HUES48 (cell line): ENCODE measurements around the gene ZEB1.

Experiments used
- H3K27ac ChIP-seq: one replicate; pipeline ENCODE4 v1.7.0; 2013; ENCODE audit warnings: low read depth, low read length, inconsistent platforms
- H3K27me3 ChIP-seq: 2 replicates; pipeline ENCODE4 v1.6.1; 2013; ENCODE audit warnings: mild to moderate bottlenecking, low read length; ENCODE audit not compliant: control insufficient read depth, insufficient read depth
- H3K36me3 ChIP-seq: 2 replicates; pipeline ENCODE4 v1.6.1; 2013; ENCODE audit warnings: low read length; ENCODE audit not compliant: control insufficient read depth, insufficient read depth
- H3K4me1 ChIP-seq: 2 replicates; pipeline ENCODE4 v1.6.1; 2013; ENCODE audit warnings: mild to moderate bottlenecking, low read length; ENCODE audit not compliant: control insufficient read depth, insufficient read depth
- H3K4me3 ChIP-seq: 2 replicates; pipeline ENCODE4 v1.5.1; 2013; ENCODE audit warnings: mild to moderate bottlenecking, low read depth, low read length
- H3K9ac ChIP-seq: 2 replicates; pipeline ENCODE4 v1.6.1; 2013; ENCODE audit warnings: mild to moderate bottlenecking, low read depth, low read length, moderate library complexity
- H3K9me3 ChIP-seq: 2 replicates; pipeline ENCODE4 v1.6.1; 2013; ENCODE audit warnings: low read length; ENCODE audit not compliant: control insufficient read depth, insufficient read depth

Gene ZEB1

DNA sequence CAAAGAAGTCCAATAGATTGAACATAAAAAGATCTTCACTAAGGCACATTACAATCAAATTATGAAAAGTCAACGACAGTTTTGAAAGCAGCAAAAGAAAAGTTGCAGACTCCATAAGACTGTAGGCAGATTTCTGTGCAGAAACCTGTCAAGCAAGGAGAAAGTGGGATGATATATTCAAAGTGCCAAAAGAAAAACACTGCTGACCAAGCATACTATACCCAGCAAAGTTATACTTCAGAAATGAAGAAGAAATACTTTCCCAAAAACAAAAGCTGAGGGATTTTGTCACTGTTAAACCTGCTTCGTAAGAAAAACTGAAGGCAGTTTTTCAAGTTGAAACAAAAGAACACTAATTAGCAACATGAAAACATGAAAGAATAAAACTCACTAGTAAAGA, 145.5 kb downstream of the ZEB1 start:
- H3K36me3 ChIP-seq, result no peaks in the 10 kb centered on the region
- no peak overlapping the region for H3K4me3 ChIP-seq
- 0 out of 2 replicates have a peak, but pooled peaks cover 5% of the 10 kb centered on the region for H3K9me3 ChIP-seq

DNA sequence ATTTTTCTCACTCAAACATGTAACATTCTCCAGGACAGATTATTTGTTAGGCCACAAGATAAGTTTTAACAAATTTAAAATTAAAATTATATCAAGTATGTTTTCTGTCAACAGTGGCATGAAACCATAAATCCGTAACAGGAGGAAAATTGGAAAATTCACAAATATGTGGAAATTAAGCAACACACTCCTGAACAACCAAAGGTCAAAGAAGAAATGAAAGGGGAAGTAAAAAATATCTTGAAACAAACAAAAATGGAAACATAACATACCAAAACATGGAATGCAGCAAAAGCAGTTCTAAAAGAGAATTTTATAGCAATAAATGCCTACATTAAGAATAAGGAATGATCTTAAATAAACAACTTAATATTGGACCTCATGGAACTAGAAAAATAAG, 147.3 kb downstream of the ZEB1 start:
- H3K27me3 ChIP-seq, result no peaks in the 10 kb centered on the region
- no peaks in the 10 kb centered on the region for H3K4me1 ChIP-seq
- no peak overlapping the region for H3K4me3 ChIP-seq
- no peak overlapping the region for H3K27ac ChIP-seq
- 0 out of 2 replicates have a peak, but pooled peaks cover 5% of the 10 kb centered on the region for H3K9me3 ChIP-seq
- H3K36me3 ChIP-seq, result no peaks in the 10 kb centered on the region
- H3K9ac ChIP-seq, result no peak overlapping the region

More for the DNA sequence above, 145.5 kb downstream of the ZEB1 start:
- Histone ChIP-seq H3K27ac (no peak overlapping the region), H3K4me1 (no peaks in the 10 kb centered on the region), H3K9ac (no peak overlapping the region), H3K27me3 (no peaks in the 10 kb centered on the region)

DNA sequence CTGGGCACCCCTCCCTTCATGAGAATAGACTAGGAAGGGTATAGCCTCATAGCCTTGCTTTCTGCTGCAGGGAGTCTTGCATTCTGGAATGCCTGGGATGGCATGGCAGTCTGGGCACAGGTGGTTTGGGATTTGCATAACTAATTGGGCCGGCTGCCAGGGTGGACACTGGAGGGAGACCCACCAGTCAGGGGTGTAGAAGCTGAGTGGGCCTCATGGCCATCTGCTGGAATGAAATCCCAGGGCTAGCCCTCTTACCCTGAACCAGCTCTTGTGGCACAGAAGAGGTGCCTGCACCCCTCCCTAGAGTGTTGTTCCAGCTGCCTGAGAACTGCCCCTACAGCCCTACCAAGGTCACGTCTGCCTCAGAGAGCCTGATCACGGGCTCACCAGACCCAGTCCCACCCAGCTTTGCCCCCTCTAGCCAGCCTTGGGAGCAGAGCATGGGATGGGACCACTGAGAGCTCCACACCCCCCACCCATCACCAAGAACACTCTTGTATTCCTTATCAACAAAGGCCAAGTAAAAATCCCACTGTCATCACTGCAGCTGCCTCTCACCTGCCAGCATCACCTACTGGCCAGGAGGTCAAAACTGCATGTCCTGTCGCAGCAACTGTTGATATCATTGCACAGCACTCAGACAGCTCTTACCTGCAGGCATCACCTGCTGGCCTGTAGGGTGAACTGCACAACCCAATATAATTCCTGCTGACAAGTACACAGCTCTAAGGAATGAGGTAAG, 148.9 kb downstream of the ZEB1 start:
- no peak overlapping the region for H3K4me3 ChIP-seq
- no peak overlapping the region for H3K27ac ChIP-seq
- H3K36me3 ChIP-seq, result no peaks in the 10 kb centered on the region
- 0 out of 2 replicates have a peak, but pooled peaks cover 5% of the 10 kb centered on the region for H3K9me3 ChIP-seq
- no peak overlapping the region for H3K9ac ChIP-seq
- no peaks in the 10 kb centered on the region for H3K4me1 ChIP-seq
- H3K27me3 ChIP-seq, result no peaks in the 10 kb centered on the region

GRCh38 chr10:31468536-31468859, 149.5 kb downstream of the ZEB1 start:
- H3K9me3 ChIP-seq, result 0 out of 2 replicates have a peak, but pooled peaks cover 5% of the 10 kb centered on the region
- no peaks in the 10 kb centered on the region for H3K4me1 ChIP-seq
- no peak overlapping the region for H3K4me3 ChIP-seq
- no peak overlapping the region for H3K27ac ChIP-seq
- H3K9ac ChIP-seq, result no peak overlapping the region
- H3K36me3 ChIP-seq, result no peaks in the 10 kb centered on the region
- no peaks in the 10 kb centered on the region for H3K27me3 ChIP-seq

DNA sequence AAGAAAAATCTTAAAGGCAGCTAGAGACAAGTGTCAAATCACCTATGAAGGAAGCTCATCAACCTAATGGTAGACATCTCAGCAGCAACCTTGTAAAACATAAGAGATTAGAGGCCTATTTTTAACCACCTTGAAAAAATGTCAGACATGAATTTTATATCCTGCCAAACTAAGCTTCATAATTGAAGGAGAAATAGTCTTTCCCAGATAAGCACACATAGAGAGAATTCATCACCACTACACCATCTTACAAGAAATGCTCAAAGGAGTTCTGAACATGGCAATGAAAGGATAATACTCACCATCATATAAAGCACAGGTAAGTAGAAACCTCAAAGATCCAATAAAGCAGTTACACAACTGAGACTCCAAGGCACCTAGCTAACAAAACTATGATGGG, 156.5 kb downstream of the ZEB1 start:
- Histone ChIP-seq H3K4me1 (no peaks in the 10 kb centered on the region), H3K27me3 (no peaks in the 10 kb centered on the region), H3K27ac (no peak overlapping the region), H3K36me3 (no peaks in the 10 kb centered on the region), H3K9me3 (no peaks in the 10 kb centered on the region), H3K4me3 (no peak overlapping the region), H3K9ac (no peak overlapping the region)

GRCh38 chr10:31476088-31476487, 157.1 kb downstream of the ZEB1 start:
- H3K9ac ChIP-seq, result no peak overlapping the region
- no peaks in the 10 kb centered on the region for H3K27me3 ChIP-seq
- no peaks in the 10 kb centered on the region for H3K9me3 ChIP-seq

GRCh38 chr10:31477584-31477983, 158.6 kb downstream of the ZEB1 start:
- Histone ChIP-seq H3K9me3 (no peaks in the 10 kb centered on the region), H3K27me3 (no peaks in the 10 kb centered on the region), H3K36me3 (no peaks in the 10 kb centered on the region), H3K9ac (no peak overlapping the region), H3K4me1 (no peaks in the 10 kb centered on the region), H3K4me3 (no peak overlapping the region), H3K27ac (no peak overlapping the region)

More at GRCh38 chr10:31476088-31476487, 157.1 kb downstream of the ZEB1 start:
- Histone ChIP-seq H3K36me3 (no peaks in the 10 kb centered on the region), H3K4me1 (no peaks in the 10 kb centered on the region), H3K27ac (no peak overlapping the region), H3K4me3 (no peak overlapping the region)

- no peak overlapping the region for H3K9ac ChIP-seq
These were observed 160.7 kb downstream of the ZEB1 start for GRCh38 chr10:31479752-31480151.

DNA sequence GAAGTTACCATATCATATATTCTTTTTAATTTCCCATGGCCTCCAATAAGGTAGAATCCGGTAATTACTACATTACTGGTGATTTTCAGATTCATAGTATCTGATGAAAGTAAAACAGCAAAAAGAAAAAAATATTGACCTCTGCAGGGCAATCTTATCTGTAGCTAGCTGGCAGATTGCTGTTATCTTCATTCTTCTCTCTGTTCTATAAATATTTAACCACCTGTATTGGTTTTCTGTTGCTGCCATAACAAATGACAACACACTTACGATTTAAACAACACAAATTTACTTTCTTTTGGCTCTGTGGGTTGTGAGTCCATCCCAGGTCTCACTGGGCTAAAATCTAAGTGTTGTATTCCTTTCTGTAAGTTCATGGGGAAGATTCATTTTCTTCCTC, 164.5 kb downstream of the ZEB1 start:
- Histone ChIP-seq H3K27me3 (no peaks in the 10 kb centered on the region), H3K27ac (no peak overlapping the region), H3K9me3 (no peaks in the 10 kb centered on the region), H3K4me1 (no peaks in the 10 kb centered on the region), H3K36me3 (no peaks in the 10 kb centered on the region), H3K4me3 (no peak overlapping the region), H3K9ac (no peak overlapping the region)

More at GRCh38 chr10:31479752-31480151, 160.7 kb downstream of the ZEB1 start:
- H3K9me3 ChIP-seq, result no peaks in the 10 kb centered on the region
- H3K27ac ChIP-seq, result no peak overlapping the region
- H3K4me3 ChIP-seq, result no peak overlapping the region
- no peaks in the 10 kb centered on the region for H3K27me3 ChIP-seq
- no peaks in the 10 kb centered on the region for H3K36me3 ChIP-seq
- H3K4me1 ChIP-seq, result no peaks in the 10 kb centered on the region

DNA sequence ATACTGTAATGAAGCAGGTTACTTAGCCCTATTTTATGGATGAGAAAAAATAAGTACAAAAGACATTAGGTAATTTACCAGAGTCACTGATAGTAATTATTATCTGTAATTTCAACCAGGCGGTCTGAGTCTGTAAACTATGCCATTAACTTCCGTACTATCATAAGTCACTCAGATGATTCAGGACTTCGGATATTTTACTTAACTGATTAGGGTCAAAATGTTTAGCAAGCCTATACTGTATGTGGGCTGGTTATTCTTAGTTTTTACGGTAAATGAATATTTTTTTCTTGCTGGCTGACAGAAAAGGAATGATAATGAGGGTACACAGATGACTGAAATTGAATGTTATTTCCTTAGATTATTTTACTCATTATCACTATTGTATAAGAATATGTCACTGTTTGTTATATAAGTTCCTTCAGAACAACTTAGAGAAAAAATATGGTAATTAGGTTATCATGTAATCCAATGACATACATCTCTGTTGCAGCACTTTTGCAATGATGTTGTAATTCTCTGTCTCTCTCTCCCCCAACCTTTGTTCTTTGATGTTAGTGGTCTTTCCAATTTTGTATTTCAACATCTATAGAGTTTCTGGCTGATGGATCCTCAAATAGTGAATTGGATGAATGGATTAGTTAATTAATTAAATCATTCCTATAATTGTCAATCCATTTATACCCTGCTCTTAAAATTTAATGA, 165.6 kb downstream of the ZEB1 start:
- H3K36me3 ChIP-seq, result no peaks in the 10 kb centered on the region
- H3K4me1 ChIP-seq, result no peaks in the 10 kb centered on the region
- no peaks in the 10 kb centered on the region for H3K27me3 ChIP-seq
- H3K27ac ChIP-seq, result no peak overlapping the region
- H3K9me3 ChIP-seq, result no peaks in the 10 kb centered on the region
- H3K4me3 ChIP-seq, result no peak overlapping the region
- no peak overlapping the region for H3K9ac ChIP-seq

DNA sequence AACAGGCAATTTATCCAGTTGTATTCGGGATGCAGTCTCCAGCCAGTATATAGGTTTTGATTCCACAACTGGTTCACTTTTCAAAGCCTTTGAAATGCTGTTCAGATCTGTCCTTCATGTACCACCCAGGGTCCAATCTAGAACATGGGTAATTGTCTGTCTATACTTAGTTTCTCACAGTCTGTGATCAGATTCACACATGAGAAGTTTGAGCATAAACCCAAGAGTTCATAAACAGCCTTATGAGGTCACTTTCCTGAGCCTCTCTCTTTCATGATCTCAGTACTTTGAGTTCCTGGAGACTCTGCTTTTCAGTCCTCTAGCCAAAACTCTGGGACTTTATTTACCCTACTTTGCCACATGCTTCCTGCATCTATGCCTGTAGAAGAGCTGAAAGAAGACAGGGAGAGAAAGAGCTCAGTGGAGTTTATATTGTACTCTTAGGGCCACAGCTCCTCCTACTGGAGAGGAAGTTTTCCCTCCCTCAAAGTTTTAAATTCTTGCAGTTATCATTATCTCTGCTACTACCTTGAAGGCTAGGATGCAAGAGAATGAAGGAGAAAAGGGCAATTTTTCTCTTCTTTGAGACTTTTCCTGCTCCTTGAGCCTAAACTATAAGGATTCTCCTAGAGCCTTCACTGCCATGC, 172.0 kb downstream of the ZEB1 start:
- no peak overlapping the region for H3K4me3 ChIP-seq
- H3K27ac ChIP-seq, result no peak overlapping the region
- no peaks in the 10 kb centered on the region for H3K36me3 ChIP-seq
- H3K9ac ChIP-seq, result no peak overlapping the region
- H3K4me1 ChIP-seq, result no peaks in the 10 kb centered on the region
- H3K9me3 ChIP-seq, result no peaks in the 10 kb centered on the region
- H3K27me3 ChIP-seq, result no peaks in the 10 kb centered on the region
